HG02840 (cell line): ENCODE data around the gene PCDHB14.

Experiments
- ATAC-seq: cut with Tn5 transposase; IDR thresholded peaks from one replicate; pipeline ENCODE4 v1.9.1; 2021; ENCODE audit warnings: mild to moderate bottlenecking, moderate library complexity, moderate number of reproducible peaks; ENCODE audit not compliant: unreplicated experiment, low FRiP score

PCDHB14 gene

GRCh38 chr5:141261238-141261546, 38.0 kb downstream of the PCDHB14 start:
- no peak for ATAC-seq

DNA sequence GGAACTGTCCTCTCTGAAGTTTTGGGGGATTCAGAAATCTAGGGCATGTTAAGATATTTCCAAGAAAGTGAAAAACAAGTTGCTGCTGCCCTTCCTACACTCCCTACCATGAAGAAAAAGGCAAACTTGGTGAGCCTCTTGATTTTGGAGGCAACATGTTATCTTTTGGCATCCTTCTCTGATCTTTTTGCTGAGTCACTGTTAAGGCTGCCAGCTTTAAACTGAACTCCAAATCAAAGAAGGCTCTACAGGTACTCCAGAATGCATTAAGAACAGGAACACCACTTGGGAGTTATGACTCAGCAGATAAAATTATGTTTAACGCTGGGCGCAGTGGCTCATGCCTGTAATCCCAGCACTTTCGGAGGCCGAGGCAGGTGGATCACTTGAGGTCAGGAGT, 46.1 kb downstream of the PCDHB14 start:
- ATAC-seq: no peak

- no peak for ATAC-seq
These were observed 49.8 kb downstream of the PCDHB14 start for GRCh38 chr5:141272906-141273305.
